SK-N-SH treated with all-trans-retinoic acid at 6 μM for 48 hours (cell line): ENCODE results near the gene ADGRV1.

Source experiments
- ATAC-seq: fragments of 200-7000 bp; cut with Tn5 transposase; 3 replicates; pipeline ENCODE4 v1.9.1; 2020; ENCODE audit warnings: mild to moderate bottlenecking, moderate library complexity
- BACH2 ChIP-seq: fragments of 250-450 bp; sonication (Bioruptor Pico); IDR thresholded peaks from 2 replicates; pipeline ENCODE4 v1.9.0; 2021; ENCODE audit warnings: mild to moderate bottlenecking, borderline replicate concordance
- CREB5 ChIP-seq: fragments of 250-450 bp; sonication (Bioruptor Pico); IDR thresholded peaks from 2 replicates; pipeline ENCODE4 v1.5.1; 2020; ENCODE audit warnings: low read depth, mild to moderate bottlenecking, moderate library complexity
- CSDC2 ChIP-seq: fragments of 250-450 bp; sonication (Bioruptor Pico); IDR thresholded peaks from 2 replicates; pipeline ENCODE4 v1.5.0; 2020; ENCODE audit warnings: mild to moderate bottlenecking, moderate library complexity
- ESRRG ChIP-seq: fragments of 250-450 bp; sonication (Bioruptor Pico); IDR thresholded peaks from 2 replicates; pipeline ENCODE4 v1.6.1; 2021; ENCODE audit warnings: mild to moderate bottlenecking
- GLIS3 ChIP-seq: fragments of 250-450 bp; sonication (Bioruptor Pico); IDR thresholded peaks from 2 replicates; pipeline ENCODE4 v1.5.0; 2020; ENCODE audit warnings: mild to moderate bottlenecking, moderate library complexity
- ISL1 ChIP-seq: fragments of 250-450 bp; sonication (Bioruptor Pico); IDR thresholded peaks from 2 replicates; pipeline ENCODE4 v2.1.2; 2022; ENCODE audit warnings: mild to moderate bottlenecking, moderate library complexity
- OSR1 ChIP-seq: fragments of 250-450 bp; sonication (Bioruptor Pico); IDR thresholded peaks from 2 replicates; pipeline ENCODE4 v1.8.0; 2022; ENCODE audit warnings: moderate library complexity, mild to moderate bottlenecking, inconsistent platforms
- PPARA ChIP-seq: fragments of 250-450 bp; sonication (Bioruptor Pico); IDR thresholded peaks from 2 replicates; pipeline ENCODE4 v1.5.0; 2020; ENCODE audit warnings: mild to moderate bottlenecking, borderline replicate concordance
- RARB ChIP-seq: fragments of 250-450 bp; sonication (Bioruptor Pico); IDR thresholded peaks from 2 replicates; pipeline ENCODE4 v1.8.0; 2021; ENCODE audit warnings: mild to moderate bottlenecking, moderate library complexity
- SNAI2 ChIP-seq: fragments of 250-450 bp; sonication (Bioruptor Pico); IDR thresholded peaks from 2 replicates; pipeline ENCODE4 v1.5.0; 2020; ENCODE audit warnings: mild to moderate bottlenecking, moderate library complexity
- TCF4 ChIP-seq: fragments of 250-450 bp; sonication (Bioruptor Pico); IDR thresholded peaks from 2 replicates; pipeline ENCODE4 v1.8.0; 2021; ENCODE audit warnings: mild to moderate bottlenecking, moderate library complexity, borderline replicate concordance
- TOX ChIP-seq: fragments of 250-450 bp; sonication (Bioruptor Pico); IDR thresholded peaks from 2 replicates; pipeline ENCODE4 v1.8.0; 2021; ENCODE audit warnings: mild to moderate bottlenecking, moderate library complexity, borderline replicate concordance
- TSHZ2 ChIP-seq: fragments of 250-450 bp; sonication (Bioruptor Pico); IDR thresholded peaks from 2 replicates; pipeline ENCODE4 v1.5.0; 2020; ENCODE audit warnings: mild to moderate bottlenecking, moderate library complexity
- ZC3H10 ChIP-seq: fragments of 250-450 bp; sonication (Bioruptor Pico); IDR thresholded peaks from 2 replicates; pipeline ENCODE4 v1.5.1; 2021; ENCODE audit warnings: mild to moderate bottlenecking, moderate library complexity
- ZFP3 ChIP-seq: fragments of 250-450 bp; sonication (Bioruptor Pico); IDR thresholded peaks from 2 replicates; pipeline ENCODE4 v1.5.0; 2020; ENCODE audit warnings: mild to moderate bottlenecking, moderate library complexity
- ZFP30 ChIP-seq: fragments of 450-650 bp; formaldehyde crosslinking; IDR thresholded peaks from 2 replicates; pipeline ENCODE4 v1.5.0; 2022; ENCODE audit warnings: mild to moderate bottlenecking, moderate library complexity
- ZNF565 ChIP-seq: fragments of 450-650 bp; formaldehyde crosslinking; conservative IDR thresholded peaks from 2 replicates; pipeline ENCODE4 v1.5.0; 2020; ENCODE audit warnings: low read depth, mild to moderate bottlenecking, moderate library complexity
- ZNF70 ChIP-seq: fragments of 450-650 bp; formaldehyde crosslinking; IDR thresholded peaks from 2 replicates; pipeline ENCODE4 v1.5.0; 2020; ENCODE audit warnings: mild to moderate bottlenecking, moderate library complexity
- ZNF8 ChIP-seq: fragments of 450-650 bp; formaldehyde crosslinking; IDR thresholded peaks from 2 replicates; pipeline ENCODE4 v1.5.0; 2020; ENCODE audit warnings: mild to moderate bottlenecking, moderate library complexity
- TF ChIP-seq, protein P1 (sequence below): fragments of 250-450 bp; sonication (Bioruptor Pico); IDR thresholded peaks from 2 replicates; pipeline ENCODE4 v1.8.0; 2021; ENCODE audit warnings: low read depth, mild to moderate bottlenecking, moderate library complexity, borderline replicate concordance
- TF ChIP-seq, protein P2 (sequence below): fragments of 250-450 bp; sonication (Bioruptor Pico); IDR thresholded peaks from 2 replicates; pipeline ENCODE4 v1.5.1; 2021; ENCODE audit warnings: mild to moderate bottlenecking, moderate library complexity

Gene ADGRV1

GRCh38 chr5:91092859-91093783, 534.5 kb downstream of the ADGRV1 start:
- ATAC-seq, result no peak
- TF ChIP-seq ZNF8 (no peak), OSR1 (no peak), GLIS3 (CRISPR knock-in tag) (no peak), ZFP3 (CRISPR knock-in tag) (no peak), CREB5 (CRISPR knock-in tag) (no peak), ISL1 (no peak), ZNF70 (no peak), CSDC2 (CRISPR knock-in tag) (no peak), RARB (CRISPR knock-in tag) (no peak), SNAI2 (CRISPR knock-in tag) (no peak), PPARA (CRISPR knock-in tag) (no peak), TCF4 (CRISPR knock-in tag) (no peak), ZC3H10 (CRISPR knock-in tag) (no peak)
- TF ChIP-seq, protein P1, sequence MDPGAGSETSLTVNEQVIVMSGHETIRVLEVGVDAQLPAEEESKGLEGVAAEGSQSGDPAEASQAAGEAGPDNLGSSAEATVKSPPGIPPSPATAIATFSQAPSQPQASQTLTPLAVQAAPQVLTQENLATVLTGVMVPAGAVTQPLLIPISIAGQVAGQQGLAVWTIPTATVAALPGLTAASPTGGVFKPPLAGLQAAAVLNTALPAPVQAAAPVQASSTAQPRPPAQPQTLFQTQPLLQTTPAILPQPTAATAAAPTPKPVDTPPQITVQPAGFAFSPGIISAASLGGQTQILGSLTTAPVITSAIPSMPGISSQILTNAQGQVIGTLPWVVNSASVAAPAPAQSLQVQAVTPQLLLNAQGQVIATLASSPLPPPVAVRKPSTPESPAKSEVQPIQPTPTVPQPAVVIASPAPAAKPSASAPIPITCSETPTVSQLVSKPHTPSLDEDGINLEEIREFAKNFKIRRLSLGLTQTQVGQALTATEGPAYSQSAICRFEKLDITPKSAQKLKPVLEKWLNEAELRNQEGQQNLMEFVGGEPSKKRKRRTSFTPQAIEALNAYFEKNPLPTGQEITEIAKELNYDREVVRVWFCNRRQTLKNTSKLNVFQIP, result no peak

DNA sequence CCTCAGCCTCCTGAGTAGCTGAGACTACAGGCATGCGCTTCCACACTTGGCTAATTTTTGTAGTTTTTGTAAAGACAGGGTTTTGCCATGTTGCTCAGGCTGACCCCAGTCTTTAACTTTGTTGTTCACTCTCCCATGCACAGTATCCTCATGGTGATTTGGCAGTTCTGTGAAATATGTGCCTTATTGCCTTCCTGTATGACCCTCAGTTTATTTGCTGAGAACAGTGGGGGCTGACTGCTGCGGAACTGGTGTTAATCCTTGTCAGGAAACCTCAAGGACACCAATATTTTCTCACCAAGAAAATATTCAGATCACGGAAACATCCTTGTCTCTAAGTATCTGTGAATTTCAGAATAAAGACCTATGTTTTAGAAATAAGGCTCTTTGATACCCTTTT, 536.7 kb downstream of the ADGRV1 start:
- no peak for ATAC-seq
- TF ChIP-seq PPARA (CRISPR knock-in tag), result no peak
- no peak for TF ChIP-seq TSHZ2 (CRISPR knock-in tag)
- TF ChIP-seq, protein P2, sequence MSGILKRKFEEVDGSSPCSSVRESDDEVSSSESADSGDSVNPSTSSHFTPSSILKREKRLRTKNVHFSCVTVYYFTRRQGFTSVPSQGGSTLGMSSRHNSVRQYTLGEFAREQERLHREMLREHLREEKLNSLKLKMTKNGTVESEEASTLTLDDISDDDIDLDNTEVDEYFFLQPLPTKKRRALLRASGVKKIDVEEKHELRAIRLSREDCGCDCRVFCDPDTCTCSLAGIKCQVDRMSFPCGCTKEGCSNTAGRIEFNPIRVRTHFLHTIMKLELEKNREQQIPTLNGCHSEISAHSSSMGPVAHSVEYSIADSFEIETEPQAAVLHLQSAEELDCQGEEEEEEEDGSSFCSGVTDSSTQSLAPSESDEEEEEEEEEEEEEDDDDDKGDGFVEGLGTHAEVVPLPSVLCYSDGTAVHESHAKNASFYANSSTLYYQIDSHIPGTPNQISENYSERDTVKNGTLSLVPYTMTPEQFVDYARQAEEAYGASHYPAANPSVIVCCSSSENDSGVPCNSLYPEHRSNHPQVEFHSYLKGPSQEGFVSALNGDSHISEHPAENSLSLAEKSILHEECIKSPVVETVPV (CRISPR knock-in tag), result no peak
- TF ChIP-seq GLIS3 (CRISPR knock-in tag), result no peak
- TF ChIP-seq CSDC2 (CRISPR knock-in tag), result no peak
- TF ChIP-seq, protein P1, result no peak
- TF ChIP-seq OSR1, result no peak
- no peak for TF ChIP-seq SNAI2 (CRISPR knock-in tag)
- no peak for TF ChIP-seq CREB5 (CRISPR knock-in tag)
- TF ChIP-seq ZNF8, result no peak
- no peak for TF ChIP-seq ISL1
- TF ChIP-seq ZNF565 (CRISPR knock-in tag), result no peak
- no peak for TF ChIP-seq TOX (CRISPR knock-in tag)
- TF ChIP-seq ZFP30 (CRISPR knock-in tag), result no peak
- TF ChIP-seq ESRRG (CRISPR knock-in tag), result no peak
- TF ChIP-seq BACH2 (CRISPR knock-in tag), result no peak
